Adrenal gland (tissue), 5 donors: Measurements from ENCODE around the gene TMEM132C.

Experiments used
- CTCF ChIP-seq, 6 experiments: fragments of 450-650 bp in 4 of 6; fragments of 200-600 bp in 2 of 6; sonication (generic) in 1 of 6; IDR thresholded peaks; 1 replicate in 5 of 6; 2 replicates in 1 of 6; pipeline versions ENCODE4 v1.5.1 to v1.8.0; 2016 to 2021; ENCODE audit warnings: antibody characterized with exemption in 6 of 6, mild to moderate bottlenecking in 2 of 6, moderate library complexity in 1 of 6
- POLR2A ChIP-seq, 2 donors: fragments of 450-650 bp; IDR thresholded peaks; one replicate each; pipeline ENCODE4 v1.6.1; 2017; ENCODE audit warnings: antibody characterized with exemption in 2 of 2, mild to moderate bottlenecking in 2 of 2, moderate library complexity in 1 of 2
- donor health status: DM: no; HTN: no; CAD: no.

- TF ChIP-seq CTCF (IDR thresholded peaks at IDR 0.05) (no peak), POLR2A (IDR thresholded peaks at IDR 0.05) (no peak)
These were observed 115.0 kb downstream of the TMEM132C start for GRCh38 chr12:128381946-128382345.
